Right lobe of liver (tissue), 4 donors: ENCODE measurements around the gene EYA2.

ENCODE experiments used
- POLR2A ChIP-seq: fragments of 450-650 bp; IDR thresholded peaks from one replicate; pipeline ENCODE4 v1.6.1; 2017; ENCODE audit warnings: antibody characterized with exemption, mild to moderate bottlenecking
- TF ChIP-seq, protein P1 (sequence below), 4 donors: fragments of 200-600 bp in 3 of 4; fragments of 450-650 bp in 1 of 4; IDR thresholded peaks; one replicate each; pipeline versions ENCODE4 v1.5.1 to v1.8.0; 2016 to 2022; ENCODE audit warnings: antibody characterized with exemption in 4 of 4, mild to moderate bottlenecking in 2 of 4
- donor health status: DM: no; HTN: no; CAD: no.
- donor health status: DM: no; HTN: no; CAD: no.
- donor health status: DM: no; HTN: yes; CAD: no.

DNA sequence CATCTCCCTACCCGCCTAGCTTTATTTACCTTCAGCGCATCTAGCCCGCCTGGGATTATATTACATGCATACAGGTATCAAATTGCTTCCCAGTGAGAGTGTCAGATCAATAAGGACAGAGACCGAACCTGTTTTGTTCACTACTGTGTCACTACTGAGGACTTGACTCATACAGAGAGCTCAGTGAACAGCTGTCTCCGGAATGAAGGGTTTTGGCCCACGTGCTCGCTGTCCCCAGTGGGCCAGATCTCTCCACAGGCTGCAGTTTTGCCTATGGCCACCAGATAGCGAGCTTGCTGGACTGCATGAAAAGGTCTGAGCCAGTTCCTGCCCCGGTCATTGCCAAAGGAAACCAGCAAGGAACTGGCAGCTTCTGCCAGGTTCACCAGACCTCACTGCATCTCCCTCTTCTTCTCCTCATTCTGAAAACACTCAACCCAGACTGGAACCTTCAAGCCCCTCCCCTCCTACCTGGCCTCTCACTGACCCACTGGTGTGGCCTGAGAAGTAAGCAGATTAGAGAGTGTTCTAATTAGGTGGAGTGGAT, 311.0 kb downstream of the EYA2 start:
- TF ChIP-seq, protein P1, sequence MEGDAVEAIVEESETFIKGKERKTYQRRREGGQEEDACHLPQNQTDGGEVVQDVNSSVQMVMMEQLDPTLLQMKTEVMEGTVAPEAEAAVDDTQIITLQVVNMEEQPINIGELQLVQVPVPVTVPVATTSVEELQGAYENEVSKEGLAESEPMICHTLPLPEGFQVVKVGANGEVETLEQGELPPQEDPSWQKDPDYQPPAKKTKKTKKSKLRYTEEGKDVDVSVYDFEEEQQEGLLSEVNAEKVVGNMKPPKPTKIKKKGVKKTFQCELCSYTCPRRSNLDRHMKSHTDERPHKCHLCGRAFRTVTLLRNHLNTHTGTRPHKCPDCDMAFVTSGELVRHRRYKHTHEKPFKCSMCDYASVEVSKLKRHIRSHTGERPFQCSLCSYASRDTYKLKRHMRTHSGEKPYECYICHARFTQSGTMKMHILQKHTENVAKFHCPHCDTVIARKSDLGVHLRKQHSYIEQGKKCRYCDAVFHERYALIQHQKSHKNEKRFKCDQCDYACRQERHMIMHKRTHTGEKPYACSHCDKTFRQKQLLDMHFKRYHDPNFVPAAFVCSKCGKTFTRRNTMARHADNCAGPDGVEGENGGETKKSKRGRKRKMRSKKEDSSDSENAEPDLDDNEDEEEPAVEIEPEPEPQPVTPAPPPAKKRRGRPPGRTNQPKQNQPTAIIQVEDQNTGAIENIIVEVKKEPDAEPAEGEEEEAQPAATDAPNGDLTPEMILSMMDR (IDR thresholded peaks at IDR 0.05) = peak; percentile 60 to 99 (median 74)
- no peak for TF ChIP-seq POLR2A
